Loucy (cell line): Measurements from ENCODE around the gene GSX2.
"Not testable (repeated sequence)": the region's sequence is repeated elsewhere in the genome, so short reads cannot be mapped to it uniquely, and the experiment has no call there.

Source experiments
- H2AFZ ChIP-seq: fragments of 200-600 bp; sonication (generic); 2 replicates; pipeline ENCODE4 v1.6.0; 2016; ENCODE audit warnings: antibody characterized with exemption, mild to moderate bottlenecking, low read length, moderate library complexity
- H3F3A ChIP-seq: fragments of 200-600 bp; 2 replicates; pipeline ENCODE4 v1.6.0; 2016; ENCODE audit warnings: antibody characterized with exemption, low read depth, mild to moderate bottlenecking
- H3K27me3 ChIP-seq: fragments of 200-600 bp; sonication (generic); 2 replicates; pipeline ENCODE4 v1.6.1; 2014; ENCODE audit warnings: low read length, mild to moderate bottlenecking; ENCODE audit not compliant: insufficient read depth, poor library complexity, severe bottlenecking
- H3K36me3 ChIP-seq: fragments of 200-600 bp; sonication (generic); 2 replicates; pipeline ENCODE4 v1.6.1; 2016; ENCODE audit warnings: low read length; ENCODE audit not compliant: insufficient read depth
- H3K4me1 ChIP-seq: fragments of 200-600 bp; sonication (generic); 2 replicates; pipeline ENCODE4 v1.5.1; 2014; ENCODE audit warnings: low read length, mild to moderate bottlenecking; ENCODE audit not compliant: insufficient read depth, poor library complexity, severe bottlenecking
- H3K4me2 ChIP-seq: fragments of 200-600 bp; sonication (generic); 2 replicates; pipeline ENCODE4 v1.6.0; 2014; ENCODE audit warnings: antibody characterized with exemption, low read length, low read depth, mild to moderate bottlenecking; ENCODE audit not compliant: poor library complexity, severe bottlenecking
- H3K4me3 ChIP-seq: fragments of 200-600 bp; sonication (generic); 2 replicates; pipeline ENCODE4 v1.5.1; 2014; ENCODE audit warnings: low read length, mild to moderate bottlenecking, mixed read lengths; ENCODE audit not compliant: poor library complexity, severe bottlenecking
- H3K79me2 ChIP-seq: fragments of 200-600 bp; sonication (generic); 2 replicates; pipeline ENCODE4 v1.6.1; 2014; ENCODE audit warnings: low read length; ENCODE audit not compliant: insufficient read depth
- H3K9ac ChIP-seq: fragments of 200-600 bp; sonication (generic); 2 replicates; pipeline ENCODE4 v1.6.0; 2014; ENCODE audit warnings: mild to moderate bottlenecking, low read depth, low read length, moderate library complexity; ENCODE audit not compliant: poor library complexity, severe bottlenecking
- H3K9me2 ChIP-seq: fragments of 200-600 bp; sonication (generic); replicated peaks from 2 replicates; pipeline ENCODE4 v1.6.1; 2016; ENCODE audit warnings: low read depth, low read length, mixed read lengths
- H3K9me3 ChIP-seq: fragments of 200-600 bp; sonication (generic); 2 replicates; pipeline ENCODE4 v1.6.1; 2014; ENCODE audit warnings: mild to moderate bottlenecking, antibody characterized with exemption, low read length, low read depth; ENCODE audit not compliant: insufficient read depth
- H4K20me1 ChIP-seq: fragments of 200-600 bp; sonication (generic); 2 replicates; pipeline ENCODE4 v1.6.0; 2014; ENCODE audit warnings: antibody characterized with exemption, low read length, mild to moderate bottlenecking; ENCODE audit not compliant: insufficient read depth, poor library complexity, severe bottlenecking
- CTCF ChIP-seq: fragments of 200-600 bp; sonication (generic); conservative IDR thresholded peaks from 2 replicates; pipeline ENCODE4 v1.5.1; 2014; ENCODE audit warnings: mild to moderate bottlenecking, antibody characterized with exemption, low read length
- EZH2phosphoT487 ChIP-seq: fragments of 200-600 bp; IDR thresholded peaks from 2 replicates; pipeline ENCODE4 v1.6.1; 2018; ENCODE audit warnings: antibody characterized with exemption, mild to moderate bottlenecking, moderate library complexity, borderline replicate concordance

The GSX2 gene

GRCh38 chr4:54110019-54110416 is 10.1 kb downstream of the GSX2 start:
- no peak for TF ChIP-seq EZH2phosphoT487
- TF ChIP-seq CTCF = no peak
- no peak overlapping the region for H3K4me3 ChIP-seq
- H3K79me2 ChIP-seq = no peaks in the 10 kb centered on the region
- no peaks in the 10 kb centered on the region for H3K27me3 ChIP-seq
- no peaks in the 10 kb centered on the region for H3K9me2 ChIP-seq
- no peak overlapping the region for H3K9ac ChIP-seq
- H3K4me1 ChIP-seq = no peaks in the 10 kb centered on the region
- no peaks in the 10 kb centered on the region for H3F3A ChIP-seq
- H3K36me3 ChIP-seq = no peaks in the 10 kb centered on the region
- H2AFZ ChIP-seq = no peak overlapping the region
- H3K9me3 ChIP-seq = no peaks in the 10 kb centered on the region
- H4K20me1 ChIP-seq = no peaks in the 10 kb centered on the region
- H3K4me2 ChIP-seq = no peak overlapping the region

GRCh38 chr4:54113206-54113605 is 13.2 kb downstream of the GSX2 start:
- not testable (repeated sequence) for H2AFZ ChIP-seq, H3K4me1 ChIP-seq, H3K4me3 ChIP-seq, H3K9me3 ChIP-seq, H3K9ac ChIP-seq, H3K27me3 ChIP-seq, H3K9me2 ChIP-seq, H3K79me2 ChIP-seq, H3F3A ChIP-seq, H4K20me1 ChIP-seq, H3K36me3 ChIP-seq, H3K4me2 ChIP-seq

- not testable (repeated sequence) for H3F3A ChIP-seq, H3K9me3 ChIP-seq, H3K9ac ChIP-seq, H3K4me2 ChIP-seq, H3K4me1 ChIP-seq, H4K20me1 ChIP-seq, H3K4me3 ChIP-seq, H3K36me3 ChIP-seq, H2AFZ ChIP-seq, H3K27me3 ChIP-seq, H3K9me2 ChIP-seq, H3K79me2 ChIP-seq
Measured at GRCh38 chr4:54116246-54116645, 16.3 kb downstream of the GSX2 start.

GRCh38 chr4:54118850-54119589 is 19.1 kb downstream of the GSX2 start:
- H3K4me1 ChIP-seq = no peaks in the 10 kb centered on the region
- no peaks in the 10 kb centered on the region for H3K9me3 ChIP-seq
- H2AFZ ChIP-seq = no peak overlapping the region
- no peaks in the 10 kb centered on the region for H4K20me1 ChIP-seq
- H3F3A ChIP-seq = no peaks in the 10 kb centered on the region
- H3K9ac ChIP-seq = no peak overlapping the region
- no peak overlapping the region for H3K4me2 ChIP-seq
- TF ChIP-seq EZH2phosphoT487 (no peak), CTCF (no peak)
- no peaks in the 10 kb centered on the region for H3K27me3 ChIP-seq
- no peaks in the 10 kb centered on the region for H3K9me2 ChIP-seq
- no peak overlapping the region for H3K4me3 ChIP-seq
- no peaks in the 10 kb centered on the region for H3K36me3 ChIP-seq
- H3K79me2 ChIP-seq = no peaks in the 10 kb centered on the region
